Neutrophil (primary cell): ENCODE data around the gene UBAC2.

ENCODE experiments used
- H3K27ac ChIP-seq: fragments of 200-600 bp; sonication (generic); 2 replicates; pipeline ENCODE4 v1.5.1; 2016; ENCODE audit warnings: mild to moderate bottlenecking, moderate library complexity
- H3K27me3 ChIP-seq: fragments of 200-600 bp; sonication (generic); 2 replicates; pipeline ENCODE4 v1.6.0; 2016; ENCODE audit warnings: mild to moderate bottlenecking
- H3K36me3 ChIP-seq: fragments of 200-600 bp; sonication (generic); 2 replicates; pipeline ENCODE4 v1.5.1; 2017
- H3K4me1 ChIP-seq, 2 experiments: fragments of 200-600 bp in 1 of 2; sonication (generic) in 1 of 2; 1 replicate in 1 of 2; 2 replicates in 1 of 2; pipeline versions ENCODE4 v1.5.1 to v1.6.1; 2013 to 2016; ENCODE audit warnings: low read depth in 1 of 2, low read length in 1 of 2, mild to moderate bottlenecking in 1 of 2, moderate library complexity in 1 of 2; ENCODE audit not compliant: control insufficient read depth in 1 of 2, insufficient read depth in 1 of 2
- H3K4me3 ChIP-seq, 2 experiments: fragments of 200-600 bp in 1 of 2; sonication (generic) in 1 of 2; 1 replicate in 1 of 2; 2 replicates in 1 of 2; pipeline ENCODE4 v1.5.1; 2013 to 2016; ENCODE audit warnings: low read depth in 1 of 2, low read length in 1 of 2, mild to moderate bottlenecking in 1 of 2, moderate library complexity in 1 of 2
- H3K9me3 ChIP-seq: fragments of 200-600 bp; sonication (generic); 2 replicates; pipeline ENCODE4 v1.5.1; 2016
- TF ChIP-seq, protein P1 (sequence below): fragments of 200-600 bp; sonication (generic); IDR thresholded peaks from 2 replicates; pipeline ENCODE4 v1.5.1; 2016; ENCODE audit warnings: antibody characterized with exemption

UBAC2 gene

DNA sequence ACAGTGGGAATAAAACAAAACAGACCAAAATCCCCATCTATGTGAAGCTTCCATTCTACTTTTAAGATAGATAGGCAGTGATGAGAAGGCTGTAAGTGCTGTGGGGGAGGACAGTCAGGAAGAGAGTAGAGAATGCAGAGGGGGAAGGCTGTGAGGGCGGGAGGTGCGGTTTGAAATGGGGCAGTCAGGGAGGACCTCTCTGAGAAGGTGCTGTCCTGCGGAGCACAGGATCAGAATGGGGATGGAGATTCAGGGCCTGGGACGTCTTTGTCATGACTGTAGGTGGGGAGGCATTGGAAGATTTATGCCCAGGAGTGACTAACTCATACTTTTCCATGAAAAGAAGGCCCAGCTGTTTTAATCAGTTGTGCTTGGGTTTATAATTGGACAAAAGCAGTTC, 110.5 kb downstream of the UBAC2 start:
- Histone ChIP-seq H3K36me3 (no peaks in the 10 kb centered on the region), H3K27ac (no peak overlapping the region), H3K4me1 (peaks cover 16 to 24% of the 10 kb centered on the region in 2 experiments), H3K4me3 (no peak overlapping the region), H3K27me3 (no peaks in the 10 kb centered on the region), H3K9me3 (no peaks in the 10 kb centered on the region)
- TF ChIP-seq, protein P1, sequence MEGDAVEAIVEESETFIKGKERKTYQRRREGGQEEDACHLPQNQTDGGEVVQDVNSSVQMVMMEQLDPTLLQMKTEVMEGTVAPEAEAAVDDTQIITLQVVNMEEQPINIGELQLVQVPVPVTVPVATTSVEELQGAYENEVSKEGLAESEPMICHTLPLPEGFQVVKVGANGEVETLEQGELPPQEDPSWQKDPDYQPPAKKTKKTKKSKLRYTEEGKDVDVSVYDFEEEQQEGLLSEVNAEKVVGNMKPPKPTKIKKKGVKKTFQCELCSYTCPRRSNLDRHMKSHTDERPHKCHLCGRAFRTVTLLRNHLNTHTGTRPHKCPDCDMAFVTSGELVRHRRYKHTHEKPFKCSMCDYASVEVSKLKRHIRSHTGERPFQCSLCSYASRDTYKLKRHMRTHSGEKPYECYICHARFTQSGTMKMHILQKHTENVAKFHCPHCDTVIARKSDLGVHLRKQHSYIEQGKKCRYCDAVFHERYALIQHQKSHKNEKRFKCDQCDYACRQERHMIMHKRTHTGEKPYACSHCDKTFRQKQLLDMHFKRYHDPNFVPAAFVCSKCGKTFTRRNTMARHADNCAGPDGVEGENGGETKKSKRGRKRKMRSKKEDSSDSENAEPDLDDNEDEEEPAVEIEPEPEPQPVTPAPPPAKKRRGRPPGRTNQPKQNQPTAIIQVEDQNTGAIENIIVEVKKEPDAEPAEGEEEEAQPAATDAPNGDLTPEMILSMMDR = no peak

DNA sequence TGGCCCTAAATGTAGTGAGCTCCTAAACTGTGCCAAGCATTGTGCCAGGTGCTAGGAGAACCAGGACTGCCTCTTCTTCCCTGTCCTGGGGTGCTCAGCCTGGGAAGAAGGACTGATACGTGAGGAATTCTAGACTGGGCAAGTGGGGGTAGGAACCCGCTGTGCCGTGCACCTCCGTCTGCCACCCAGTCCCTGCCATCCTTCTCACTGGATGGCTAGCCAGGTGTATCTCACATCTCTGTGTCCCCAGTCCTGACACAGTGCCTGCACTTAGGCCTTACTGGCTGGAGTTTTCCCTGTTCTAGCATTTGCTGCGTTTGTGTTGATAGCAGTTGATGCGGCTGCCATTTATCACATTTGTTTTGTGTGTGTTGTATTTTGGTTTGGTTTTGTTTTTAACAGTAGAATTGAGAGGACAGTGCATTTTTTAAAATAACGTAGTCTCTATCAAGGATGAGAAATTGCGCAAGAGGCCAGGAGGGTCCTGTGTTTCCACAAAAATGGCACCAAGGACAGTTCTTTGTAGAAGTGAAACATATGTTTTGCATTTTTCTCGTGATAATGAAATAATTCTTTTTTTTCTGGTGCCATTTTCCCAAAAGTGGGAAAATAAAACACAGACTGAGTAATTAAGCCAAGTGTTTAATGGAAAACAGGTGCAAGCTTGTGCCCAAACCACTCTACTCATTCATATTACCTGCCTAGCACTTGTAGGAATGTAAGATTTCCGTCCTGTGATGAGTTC, 111.3 kb downstream of the UBAC2 start:
- TF ChIP-seq, protein P1 = no peak
- peak overlapping the region; percentile 57 for H3K27ac ChIP-seq
- H3K4me3 ChIP-seq = no peak overlapping the region
- peaks cover 16 to 24% of the 10 kb centered on the region in 2 experiments for H3K4me1 ChIP-seq
- no peaks in the 10 kb centered on the region for H3K9me3 ChIP-seq
- no peaks in the 10 kb centered on the region for H3K36me3 ChIP-seq
- H3K27me3 ChIP-seq = no peaks in the 10 kb centered on the region

DNA sequence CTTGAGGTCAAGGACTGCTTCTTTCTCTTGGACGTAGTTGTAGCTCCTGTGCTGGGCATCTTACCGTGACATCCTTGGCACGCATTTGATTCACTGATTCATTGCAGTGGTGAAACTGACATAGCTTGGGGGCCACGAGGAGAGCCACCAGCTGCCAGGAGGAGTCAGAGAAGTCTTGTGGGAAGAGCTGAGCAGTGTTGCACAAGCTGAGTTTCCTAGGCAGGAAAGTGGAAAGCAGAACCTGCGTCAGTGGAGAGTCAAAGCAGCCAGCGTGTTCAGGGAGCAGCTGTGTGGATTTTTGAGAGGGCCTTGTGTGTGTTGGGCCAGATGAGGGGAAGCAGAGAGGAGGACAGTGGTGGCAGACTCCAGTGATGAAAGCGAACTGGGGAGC, 111.8 kb downstream of the UBAC2 start:
- H3K9me3 ChIP-seq = no peaks in the 10 kb centered on the region
- TF ChIP-seq, protein P1 = no peak
- H3K27ac ChIP-seq = peak overlapping the region; percentile 57
- no peaks in the 10 kb centered on the region for H3K36me3 ChIP-seq
- peaks cover 16 to 24% of the 10 kb centered on the region in 2 experiments for H3K4me1 ChIP-seq
- no peaks in the 10 kb centered on the region for H3K27me3 ChIP-seq
- no peak overlapping the region for H3K4me3 ChIP-seq

DNA sequence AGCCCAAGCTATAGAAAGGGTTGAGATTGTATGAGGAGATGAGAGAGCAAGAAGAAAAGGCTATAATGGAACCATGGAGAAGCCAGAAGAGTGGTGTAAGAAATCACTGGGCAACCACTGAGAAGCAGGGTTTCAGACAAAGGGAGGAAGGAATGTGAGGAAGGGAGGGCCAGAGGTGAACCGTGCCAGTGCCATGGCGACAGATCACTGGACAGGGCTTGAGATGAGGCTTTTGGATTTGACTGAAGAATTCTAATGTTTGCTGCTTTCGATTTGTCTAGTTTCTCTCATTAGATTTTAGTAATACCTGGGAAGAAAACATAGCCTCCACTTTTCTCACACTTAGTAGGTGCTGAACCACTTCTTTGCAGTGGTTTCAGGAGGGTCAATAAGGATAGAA, 112.8 kb downstream of the UBAC2 start:
- Histone ChIP-seq H3K36me3 (peaks cover 5% of the 10 kb centered on the region), H3K4me3 (no peak overlapping the region), H3K4me1 (peaks cover 16 to 24% of the 10 kb centered on the region in 2 experiments), H3K9me3 (no peaks in the 10 kb centered on the region), H3K27me3 (no peaks in the 10 kb centered on the region), H3K27ac (peak overlapping the region; percentile 57)
- TF ChIP-seq, protein P1 = no peak

DNA sequence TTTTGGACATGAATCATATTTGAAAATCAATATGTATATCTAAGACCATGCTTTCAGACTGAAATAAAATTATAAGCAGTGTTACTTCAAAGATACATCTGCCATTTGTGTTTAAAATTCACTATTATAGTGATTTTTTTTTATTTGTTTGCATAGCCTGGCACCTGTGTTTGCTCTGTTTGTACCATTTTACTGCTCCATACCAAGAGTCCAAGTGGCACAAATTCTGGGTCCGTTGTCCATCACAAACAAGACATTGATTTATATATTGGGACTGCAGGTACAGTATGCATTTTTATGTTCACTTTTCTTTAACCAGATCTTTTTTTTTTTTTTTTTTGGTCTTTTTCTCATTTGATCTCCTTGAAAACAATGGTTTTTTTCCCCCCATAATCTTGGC, 113.3 kb downstream of the UBAC2 start:
- H3K27me3 ChIP-seq = no peaks in the 10 kb centered on the region

More for the DNA sequence above, 113.3 kb downstream of the UBAC2 start:
- no peak overlapping the region for H3K4me3 ChIP-seq
- TF ChIP-seq, protein P1 = no peak
- H3K4me1 ChIP-seq = peaks cover 16 to 24% of the 10 kb centered on the region in 2 experiments
- H3K27ac ChIP-seq = peak overlapping the region; percentile 57
- no peaks in the 10 kb centered on the region for H3K9me3 ChIP-seq
- peaks cover 5% of the 10 kb centered on the region for H3K36me3 ChIP-seq
